Measurements from ENCODE around the gene CRMP1.

The CRMP1 gene

GRCh38 chr4:5796976-5797375 is 95.9 kb downstream of the CRMP1 start:
- no peaks in the 10 kb centered on the region for H4K20me1 ChIP-seq (ENCODE audit: insufficient read depth, low read length, poor library complexity, severe bottlenecking)
- no peak overlapping the region for H3K9ac ChIP-seq (ENCODE audit: low read depth, low read length, poor library complexity, severe bottlenecking)
- H3K9me3 ChIP-seq (ENCODE audit: insufficient read depth, low read depth, low read length), result no peaks in the 10 kb centered on the region; the same call in 1 of the 2 replicates
- TF ChIP-seq EZH2phosphoT487 (IDR thresholded peaks at IDR 0.05; ENCODE audit: borderline replicate concordance), result no peak
- TF ChIP-seq, protein P1, sequence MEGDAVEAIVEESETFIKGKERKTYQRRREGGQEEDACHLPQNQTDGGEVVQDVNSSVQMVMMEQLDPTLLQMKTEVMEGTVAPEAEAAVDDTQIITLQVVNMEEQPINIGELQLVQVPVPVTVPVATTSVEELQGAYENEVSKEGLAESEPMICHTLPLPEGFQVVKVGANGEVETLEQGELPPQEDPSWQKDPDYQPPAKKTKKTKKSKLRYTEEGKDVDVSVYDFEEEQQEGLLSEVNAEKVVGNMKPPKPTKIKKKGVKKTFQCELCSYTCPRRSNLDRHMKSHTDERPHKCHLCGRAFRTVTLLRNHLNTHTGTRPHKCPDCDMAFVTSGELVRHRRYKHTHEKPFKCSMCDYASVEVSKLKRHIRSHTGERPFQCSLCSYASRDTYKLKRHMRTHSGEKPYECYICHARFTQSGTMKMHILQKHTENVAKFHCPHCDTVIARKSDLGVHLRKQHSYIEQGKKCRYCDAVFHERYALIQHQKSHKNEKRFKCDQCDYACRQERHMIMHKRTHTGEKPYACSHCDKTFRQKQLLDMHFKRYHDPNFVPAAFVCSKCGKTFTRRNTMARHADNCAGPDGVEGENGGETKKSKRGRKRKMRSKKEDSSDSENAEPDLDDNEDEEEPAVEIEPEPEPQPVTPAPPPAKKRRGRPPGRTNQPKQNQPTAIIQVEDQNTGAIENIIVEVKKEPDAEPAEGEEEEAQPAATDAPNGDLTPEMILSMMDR (conservative IDR thresholded peaks at IDR 0.05; ENCODE audit: low read length), result no peak
- no peak overlapping the region for H3K4me3 ChIP-seq (ENCODE audit: low read length, poor library complexity, severe bottlenecking)
- no peaks in the 10 kb centered on the region for H3K27me3 ChIP-seq (ENCODE audit: insufficient read depth, low read length, poor library complexity, severe bottlenecking)
- H3K79me2 ChIP-seq (ENCODE audit: insufficient read depth, low read length), result no peaks in the 10 kb centered on the region
- H2AFZ ChIP-seq (ENCODE audit: low read length), result no peak overlapping the region
- H3K36me3 ChIP-seq (ENCODE audit: insufficient read depth, low read length), result no peaks in the 10 kb centered on the region
- H3K4me1 ChIP-seq (ENCODE audit: insufficient read depth, low read length, poor library complexity, severe bottlenecking), result no peaks in the 10 kb centered on the region
- no peak overlapping the region for H3K4me2 ChIP-seq (ENCODE audit: low read depth, low read length, poor library complexity, severe bottlenecking)
- H3K9me2 ChIP-seq (replicated peaks; ENCODE audit: low read depth, low read length), result no peaks in the 10 kb centered on the region
- no peaks in the 10 kb centered on the region for H3F3A ChIP-seq (ENCODE audit: low read depth)

DNA sequence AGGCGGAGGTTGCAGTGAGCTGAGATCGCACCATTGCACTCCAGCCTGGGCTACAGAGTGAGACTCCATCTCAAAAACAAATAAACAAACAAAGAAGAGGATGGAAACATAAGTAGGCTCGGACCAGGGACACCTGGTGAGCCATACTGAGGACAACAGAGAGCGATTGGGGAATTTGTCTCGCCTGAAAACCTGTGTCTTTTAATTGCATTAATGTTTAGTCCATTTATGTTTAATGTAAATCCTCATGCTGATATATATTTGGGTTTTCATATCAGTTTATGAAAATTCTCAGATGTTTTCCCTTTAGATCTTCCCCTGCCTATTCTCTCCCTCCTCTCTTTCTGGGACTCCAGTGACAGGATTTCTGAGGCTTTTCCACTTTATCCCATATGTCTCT is 97.3 kb downstream of the CRMP1 start:
- Histone ChIP-seq H3K4me3 (ENCODE audit: low read length, poor library complexity, severe bottlenecking) (no peak overlapping the region), H2AFZ (ENCODE audit: low read length) (no peak overlapping the region), H3K9me2 (replicated peaks; ENCODE audit: low read depth, low read length) (no peaks in the 10 kb centered on the region), H3K79me2 (ENCODE audit: insufficient read depth, low read length) (no peaks in the 10 kb centered on the region), H4K20me1 (ENCODE audit: insufficient read depth, low read length, poor library complexity, severe bottlenecking) (no peaks in the 10 kb centered on the region), H3K4me1 (ENCODE audit: insufficient read depth, low read length, poor library complexity, severe bottlenecking) (no peaks in the 10 kb centered on the region), H3F3A (ENCODE audit: low read depth) (no peaks in the 10 kb centered on the region), H3K36me3 (ENCODE audit: insufficient read depth, low read length) (no peaks in the 10 kb centered on the region), H3K27me3 (ENCODE audit: insufficient read depth, low read length, poor library complexity, severe bottlenecking) (no peaks in the 10 kb centered on the region), H3K4me2 (ENCODE audit: low read depth, low read length, poor library complexity, severe bottlenecking) (no peak overlapping the region), H3K9ac (ENCODE audit: low read depth, low read length, poor library complexity, severe bottlenecking) (no peak overlapping the region), H3K9me3 (ENCODE audit: insufficient read depth, low read depth, low read length) (no peaks in the 10 kb centered on the region; the same call in 1 of the 2 replicates)
- TF ChIP-seq, protein P1 (conservative IDR thresholded peaks at IDR 0.05; ENCODE audit: low read length), result no peak
- no peak for TF ChIP-seq EZH2phosphoT487 (IDR thresholded peaks at IDR 0.05; ENCODE audit: borderline replicate concordance)

DNA sequence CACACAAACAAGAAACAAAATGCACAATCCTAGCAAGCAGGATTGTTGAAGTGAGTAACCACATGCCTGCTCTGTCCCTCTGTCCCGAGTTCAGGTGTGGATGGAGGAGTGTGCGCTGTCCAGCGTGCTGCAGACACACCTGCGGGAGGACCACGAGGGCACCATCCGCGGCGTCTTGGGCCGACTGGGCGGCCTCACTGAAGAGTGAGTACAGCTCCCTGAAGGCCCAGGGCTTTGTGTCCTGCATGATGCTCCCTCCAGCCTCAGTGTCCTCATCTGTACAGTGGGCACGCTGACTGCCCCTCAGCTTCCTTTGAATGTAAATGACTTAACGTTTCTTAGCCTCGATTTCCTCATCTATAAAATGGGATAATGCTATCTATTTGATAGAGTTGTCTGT is 99.4 kb downstream of the CRMP1 start:
- Histone ChIP-seq H3K9ac (ENCODE audit: low read depth, low read length, poor library complexity, severe bottlenecking) (no peak overlapping the region), H2AFZ (ENCODE audit: low read length) (no peak overlapping the region), H3K9me3 (ENCODE audit: insufficient read depth, low read depth, low read length) (no peaks in the 10 kb centered on the region; the same call in 1 of the 2 replicates), H4K20me1 (ENCODE audit: insufficient read depth, low read length, poor library complexity, severe bottlenecking) (no peaks in the 10 kb centered on the region), H3F3A (ENCODE audit: low read depth) (no peaks in the 10 kb centered on the region), H3K79me2 (ENCODE audit: insufficient read depth, low read length) (no peaks in the 10 kb centered on the region), H3K36me3 (ENCODE audit: insufficient read depth, low read length) (no peaks in the 10 kb centered on the region), H3K4me3 (ENCODE audit: low read length, poor library complexity, severe bottlenecking) (no peak overlapping the region), H3K27me3 (ENCODE audit: insufficient read depth, low read length, poor library complexity, severe bottlenecking) (no peaks in the 10 kb centered on the region), H3K4me2 (ENCODE audit: low read depth, low read length, poor library complexity, severe bottlenecking) (no peak overlapping the region), H3K4me1 (ENCODE audit: insufficient read depth, low read length, poor library complexity, severe bottlenecking) (no peaks in the 10 kb centered on the region), H3K9me2 (replicated peaks; ENCODE audit: low read depth, low read length) (no peaks in the 10 kb centered on the region)
- TF ChIP-seq, protein P1 (conservative IDR thresholded peaks at IDR 0.05; ENCODE audit: low read length), result no peak
- no peak for TF ChIP-seq EZH2phosphoT487 (IDR thresholded peaks at IDR 0.05; ENCODE audit: borderline replicate concordance)

All from Loucy (cell line).